Activated CD4-positive, alpha-beta T cell treated with anti-CD3 and anti-CD28 coated beads, Interleukin-2, amount 10 ng/mL, durations not matched to agents 24 days and 14 days (primary cell): ENCODE data around the gene BCOR. TPM values are rescaled to one million over a fixed set of nuclear protein-coding genes. Genes with fewer than 3 reads are reported as not detected.

ENCODE experiments used
- DNase-seq: peaks from one replicate; pipeline ENCODE4 v3.0.0; 2022
- H3K27ac Mint-ChIP-seq: one replicate; pipeline ENCODE4 v1.8.0; 2022; ENCODE audit warnings: mild to moderate bottlenecking, mixed read lengths
- H3K27me3 Mint-ChIP-seq: one replicate; pipeline ENCODE4 v1.8.0; 2022; ENCODE audit warnings: mixed read lengths
- H3K36me3 Mint-ChIP-seq: one replicate; pipeline ENCODE4 v1.8.0; 2022; ENCODE audit warnings: low read depth, mild to moderate bottlenecking, mixed read lengths
- H3K4me1 Mint-ChIP-seq: one replicate; pipeline ENCODE4 v1.8.0; 2021; ENCODE audit warnings: mixed read lengths
- H3K4me3 Mint-ChIP-seq: one replicate; pipeline ENCODE4 v1.8.0; 2022; ENCODE audit warnings: mild to moderate bottlenecking, moderate library complexity, mixed read lengths
- H3K9me3 Mint-ChIP-seq: one replicate; pipeline ENCODE4 v1.8.0; 2021; ENCODE audit warnings: mixed read lengths
- intact Hi-C: fragments of 100-400 bp; cut with micrococcal nuclease; formaldehyde crosslinking; loops from one replicate; pipeline ENCODE4 v1.15.1; 2023
- total RNA-seq: library from RNA; stranded (reverse); gene quantifications from 2 replicates; pipeline ENCODE4 v1.2.3, GENCODE V29; 2022

BCOR gene
- total RNA-seq, 1 donor from 2014 or later, result 64.5 TPM

- no peak overlapping the region for H3K27ac Mint-ChIP-seq
- peaks cover 17% of the 10 kb centered on the region for H3K36me3 Mint-ChIP-seq
- DNase-seq, result no peak
- H3K9me3 Mint-ChIP-seq, result no peaks in the 10 kb centered on the region
- H3K4me3 Mint-ChIP-seq, result no peak overlapping the region
- H3K27me3 Mint-ChIP-seq, result no peaks in the 10 kb centered on the region
- peaks cover 20% of the 10 kb centered on the region for H3K4me1 Mint-ChIP-seq
- intact Hi-C loops, result no loop called here
These were observed 53.9 kb downstream of the BCOR start for GRCh38 chrX:40043895-40044294.

GRCh38 chrX:40041915-40042314 is 55.8 kb downstream of the BCOR start:
- Mint-ChIP-seq H3K36me3 (peaks cover 4% of the 10 kb centered on the region), H3K9me3 (no peaks in the 10 kb centered on the region), H3K27ac (no peak overlapping the region), H3K27me3 (no peaks in the 10 kb centered on the region), H3K4me1 (peaks cover 20% of the 10 kb centered on the region), H3K4me3 (peak overlapping the region; percentile 32)
- intact Hi-C loops, result no loop called here
- DNase-seq, result no peak

GRCh38 chrX:40040686-40041461 is 56.9 kb downstream of the BCOR start:
- Mint-ChIP-seq H3K36me3 (peaks cover 3% of the 10 kb centered on the region), H3K27ac (peak overlapping the region; percentile 60), H3K4me3 (peak overlapping the region; percentile 50), H3K27me3 (no peaks in the 10 kb centered on the region), H3K9me3 (no peaks in the 10 kb centered on the region), H3K4me1 (peaks cover 20% of the 10 kb centered on the region)
- DNase-seq, result no peak
- intact Hi-C loops, result no loop called here

GRCh38 chrX:40039887-40040286 is 57.9 kb downstream of the BCOR start:
- no peaks in the 10 kb centered on the region for H3K9me3 Mint-ChIP-seq
- H3K27me3 Mint-ChIP-seq, result no peaks in the 10 kb centered on the region
- H3K4me1 Mint-ChIP-seq, result peaks cover 20% of the 10 kb centered on the region
- no peak for DNase-seq
- H3K4me3 Mint-ChIP-seq, result no peak overlapping the region
- intact Hi-C loops, result no loop called here
- no peak overlapping the region for H3K27ac Mint-ChIP-seq
- H3K36me3 Mint-ChIP-seq, result peaks cover 3% of the 10 kb centered on the region

DNA sequence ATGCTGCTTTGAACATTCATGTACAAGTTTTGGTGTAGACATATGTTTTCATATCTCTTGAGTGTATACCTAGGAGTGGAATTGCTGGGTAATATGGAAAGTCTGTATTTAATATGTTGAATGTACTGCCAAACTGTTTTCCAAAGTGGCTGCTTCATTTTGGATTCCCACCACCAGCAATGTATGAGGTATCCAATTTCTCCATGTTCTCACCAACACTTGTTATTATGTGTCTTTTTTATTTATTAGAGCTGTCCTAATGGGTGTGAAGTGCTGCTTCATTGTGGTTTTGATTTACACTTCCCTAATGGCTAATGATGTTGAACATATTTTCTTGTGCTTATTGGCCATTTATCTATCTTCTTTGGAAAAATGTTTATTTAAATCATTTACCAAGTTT is 60.4 kb downstream of the BCOR start:
- no peak for DNase-seq
- intact Hi-C loops, result no loop called here
- Mint-ChIP-seq H3K27me3 (no peaks in the 10 kb centered on the region), H3K4me1 (peaks cover 20% of the 10 kb centered on the region), H3K36me3 (no peaks in the 10 kb centered on the region), H3K9me3 (no peaks in the 10 kb centered on the region), H3K27ac (no peak overlapping the region), H3K4me3 (no peak overlapping the region)

- no peak for DNase-seq
- Mint-ChIP-seq H3K4me3 (no peak overlapping the region), H3K36me3 (no peaks in the 10 kb centered on the region), H3K27ac (no peak overlapping the region), H3K9me3 (no peaks in the 10 kb centered on the region), H3K4me1 (peaks cover 8% of the 10 kb centered on the region), H3K27me3 (no peaks in the 10 kb centered on the region)
- intact Hi-C loops, result no loop called here
These were observed 62.0 kb downstream of the BCOR start for GRCh38 chrX:40035726-40036125.

DNA sequence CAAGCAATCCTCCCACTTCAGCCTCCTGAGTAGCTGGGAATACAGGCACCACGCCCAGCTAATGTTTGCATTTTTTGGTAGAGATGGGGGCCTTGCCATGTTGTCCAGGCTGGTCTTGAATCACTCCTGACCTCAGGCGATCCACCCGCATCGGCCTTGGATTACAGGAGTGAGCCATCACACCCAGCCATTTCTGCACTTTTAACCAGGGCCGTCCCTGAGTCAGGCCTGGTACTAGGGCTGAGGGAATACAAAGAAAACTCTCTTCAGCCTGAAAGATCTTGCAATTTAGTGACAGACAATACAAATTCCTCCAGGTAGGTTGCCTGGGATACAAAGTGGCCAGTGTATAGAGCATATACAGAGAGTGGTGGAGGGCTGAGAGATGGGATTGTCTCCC is 65.8 kb downstream of the BCOR start:
- DNase-seq, result no peak
- peaks cover 4% of the 10 kb centered on the region for H3K4me1 Mint-ChIP-seq
- no peak overlapping the region for H3K27ac Mint-ChIP-seq
- peaks cover 3% of the 10 kb centered on the region for H3K27me3 Mint-ChIP-seq
- intact Hi-C loops, result no loop called here
- no peaks in the 10 kb centered on the region for H3K9me3 Mint-ChIP-seq
- H3K36me3 Mint-ChIP-seq, result no peaks in the 10 kb centered on the region
- no peak overlapping the region for H3K4me3 Mint-ChIP-seq

DNA sequence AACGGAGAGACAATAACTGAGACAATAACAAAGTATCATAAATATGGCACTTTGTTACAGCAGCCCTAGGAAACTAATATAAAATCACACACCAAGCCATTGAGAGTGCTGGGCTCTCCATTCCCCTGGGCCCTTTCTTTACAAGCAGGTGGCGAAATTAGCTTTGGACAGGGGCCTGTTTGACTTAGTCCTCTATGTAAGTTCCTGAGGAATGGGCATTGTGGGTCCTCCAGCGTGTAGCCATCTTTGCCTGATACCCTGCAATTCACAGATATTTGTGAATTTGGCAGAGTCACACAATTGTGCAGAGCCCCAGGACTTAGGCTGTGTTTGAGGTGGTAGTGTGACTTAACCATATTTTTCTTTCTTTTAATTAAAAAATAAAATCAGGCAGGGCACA is 67.6 kb downstream of the BCOR start:
- Mint-ChIP-seq H3K36me3 (no peaks in the 10 kb centered on the region), H3K4me3 (no peak overlapping the region), H3K27ac (no peak overlapping the region), H3K4me1 (peaks cover 13% of the 10 kb centered on the region), H3K27me3 (peaks cover 3% of the 10 kb centered on the region), H3K9me3 (no peaks in the 10 kb centered on the region)
- DNase-seq, result no peak
- intact Hi-C loops, result no loop called here

- no peaks in the 10 kb centered on the region for H3K36me3 Mint-ChIP-seq
- H3K4me3 Mint-ChIP-seq, result no peak overlapping the region
- peaks cover 1% of the 10 kb centered on the region for H3K27me3 Mint-ChIP-seq
- no peak overlapping the region for H3K27ac Mint-ChIP-seq
- H3K4me1 Mint-ChIP-seq, result peaks cover 22% of the 10 kb centered on the region
- intact Hi-C loops, result loop anchor here (2.0 kb wide), 1 partner anchor 14 kb away; no protein-coding TSS in a partner anchor
- no peaks in the 10 kb centered on the region for H3K9me3 Mint-ChIP-seq
- DNase-seq, result peak; percentile 66
These were observed 75.3 kb downstream of the BCOR start for GRCh38 chrX:40022421-40022820.

GRCh38 chrX:40021647-40022046 is 76.1 kb downstream of the BCOR start:
- no peak overlapping the region for H3K4me3 Mint-ChIP-seq
- H3K4me1 Mint-ChIP-seq, result peaks cover 17% of the 10 kb centered on the region
- no peak overlapping the region for H3K27ac Mint-ChIP-seq
- intact Hi-C loops, result loop anchor here (2.0 kb wide), 1 partner anchor 13 kb away; no protein-coding TSS in a partner anchor
- peaks cover 1% of the 10 kb centered on the region for H3K27me3 Mint-ChIP-seq
- H3K36me3 Mint-ChIP-seq, result no peaks in the 10 kb centered on the region
- no peak for DNase-seq
- H3K9me3 Mint-ChIP-seq, result no peaks in the 10 kb centered on the region

GRCh38 chrX:40019541-40019940 is 78.2 kb downstream of the BCOR start:
- Mint-ChIP-seq H3K36me3 (no peaks in the 10 kb centered on the region), H3K9me3 (no peaks in the 10 kb centered on the region), H3K4me3 (no peak overlapping the region), H3K27ac (no peak overlapping the region), H3K27me3 (peaks cover 1% of the 10 kb centered on the region), H3K4me1 (peaks cover 11% of the 10 kb centered on the region)
- DNase-seq, result no peak
- intact Hi-C loops, result loop anchor here (10.0 kb wide), 1 partner anchor 45 kb away; no protein-coding TSS in a partner anchor

DNA sequence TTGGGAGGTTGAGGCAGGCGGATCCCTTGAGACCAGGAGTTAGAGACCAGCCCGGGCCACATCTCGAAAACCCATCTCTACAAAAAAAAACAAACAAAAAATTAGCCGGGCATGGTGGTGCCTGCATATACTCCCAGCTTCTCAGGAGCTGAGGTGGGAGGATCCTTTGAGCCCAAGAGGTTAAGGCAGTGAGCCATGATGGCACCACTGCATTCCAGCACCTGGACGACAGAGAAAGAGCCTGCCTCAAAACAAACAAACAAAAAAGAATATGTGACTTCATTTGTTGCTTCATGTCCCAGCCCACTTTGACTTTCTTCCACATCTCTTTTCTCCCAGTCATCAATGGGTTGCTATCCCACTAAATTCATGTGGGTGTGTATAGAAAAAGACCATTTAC is 79.7 kb downstream of the BCOR start:
- H3K27ac Mint-ChIP-seq, result no peak overlapping the region
- H3K4me1 Mint-ChIP-seq, result peaks cover 11% of the 10 kb centered on the region
- intact Hi-C loops, result loop anchor here (10.0 kb wide), 1 partner anchor 47 kb away; no protein-coding TSS in a partner anchor

DNA sequence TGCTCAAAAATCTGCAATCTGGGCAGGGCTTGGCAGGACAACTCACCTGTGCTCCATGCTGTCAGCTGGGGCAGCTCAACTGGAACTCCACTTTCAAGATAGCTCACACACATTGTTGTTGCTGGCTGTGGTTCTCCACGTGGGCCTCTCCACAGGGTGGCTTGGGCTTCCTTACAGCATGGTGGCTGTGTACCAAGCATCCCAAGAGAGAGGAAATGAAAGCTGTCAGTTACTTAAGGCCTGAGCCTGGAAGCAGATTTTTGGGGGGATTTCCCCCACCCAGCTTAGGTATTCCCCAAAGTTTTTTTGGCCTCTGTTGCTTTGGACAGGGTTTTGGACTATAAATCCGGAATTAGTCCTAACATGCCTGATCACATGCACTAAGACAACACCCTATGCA is 81.0 kb downstream of the BCOR start:
- intact Hi-C loops, result loop anchor here (10.0 kb wide), 1 partner anchor 48 kb away; no protein-coding TSS in a partner anchor
- no peaks in the 10 kb centered on the region for H3K9me3 Mint-ChIP-seq
- H3K4me1 Mint-ChIP-seq, result peaks cover 8% of the 10 kb centered on the region
- no peak overlapping the region for H3K4me3 Mint-ChIP-seq
- H3K36me3 Mint-ChIP-seq, result no peaks in the 10 kb centered on the region
- H3K27ac Mint-ChIP-seq, result no peak overlapping the region
- H3K27me3 Mint-ChIP-seq, result peaks cover 3% of the 10 kb centered on the region
- DNase-seq, result no peak

More for the DNA sequence above, 79.7 kb downstream of the BCOR start:
- Mint-ChIP-seq H3K9me3 (no peaks in the 10 kb centered on the region), H3K4me3 (no peak overlapping the region), H3K36me3 (no peaks in the 10 kb centered on the region), H3K27me3 (no peaks in the 10 kb centered on the region)
- DNase-seq, result no peak

DNA sequence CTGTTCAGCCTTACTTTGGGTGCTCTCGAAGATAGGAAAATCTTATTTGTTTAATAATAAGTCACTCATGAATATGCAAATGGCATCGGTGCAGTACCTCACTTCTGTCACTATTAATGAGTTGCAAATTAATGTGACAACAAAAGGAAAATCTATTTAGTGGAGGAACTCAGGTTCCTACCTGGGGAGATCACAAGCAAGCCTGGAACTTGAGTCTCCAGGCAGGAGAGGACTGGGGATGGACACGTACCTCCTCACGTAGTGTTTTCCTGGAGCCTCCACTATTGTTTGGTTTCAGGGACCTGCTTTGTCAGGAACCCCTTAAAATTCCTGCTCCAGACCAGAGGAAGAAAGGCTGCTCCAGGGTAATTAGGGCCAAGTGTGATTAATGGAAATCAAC is 82.1 kb downstream of the BCOR start:
- H3K9me3 Mint-ChIP-seq, result no peaks in the 10 kb centered on the region
- DNase-seq, result no peak
- peaks cover 9% of the 10 kb centered on the region for H3K4me1 Mint-ChIP-seq
- H3K36me3 Mint-ChIP-seq, result no peaks in the 10 kb centered on the region
- intact Hi-C loops, result loop anchor here (10.0 kb wide), 1 partner anchor 49 kb away; no protein-coding TSS in a partner anchor
- H3K4me3 Mint-ChIP-seq, result no peak overlapping the region
- H3K27ac Mint-ChIP-seq, result no peak overlapping the region
- H3K27me3 Mint-ChIP-seq, result peaks cover 9% of the 10 kb centered on the region
